T-helper 2 cell treated with Interferon-gamma antibody and Interleukin-4, amounts not matched to agents 100 ng/mL and 5 ng/mL, for 36 hours (primary cell): ENCODE results near the gene ARFGAP1. TPM values are rescaled to one million over a fixed set of nuclear protein-coding genes. Genes with fewer than 3 reads are reported as not detected.

Source experiments
- intact Hi-C: fragments of 100-400 bp; cut with micrococcal nuclease; formaldehyde crosslinking; loops from one replicate; pipeline ENCODE4 v1.15.1; 2023
- total RNA-seq: library from RNA; stranded (reverse); gene quantifications from 2 replicates; pipeline ENCODE4 v1.2.3, GENCODE V29; 2022

Gene ARFGAP1
- total RNA-seq, 1 donor from 2014 or later = 84.9 TPM

GRCh38 chr20:63277466-63278272 lies 5.1 kb downstream of the ARFGAP1 start:
- intact Hi-C loops = no loop called here

- intact Hi-C loops = no loop called here
Observed at GRCh38 chr20:63278661-63279060, 6.0 kb downstream of the ARFGAP1 start.

GRCh38 chr20:63279931-63280330 lies 7.3 kb downstream of the ARFGAP1 start:
- intact Hi-C loops = no loop called here

- intact Hi-C loops = no loop called here
Observed at GRCh38 chr20:63280371-63280770, 7.8 kb downstream of the ARFGAP1 start.

- intact Hi-C loops = no loop called here
Observed at GRCh38 chr20:63280929-63281545, 8.4 kb downstream of the ARFGAP1 start.

- intact Hi-C loops = no loop called here
Observed at GRCh38 chr20:63281742-63282665, 9.4 kb downstream of the ARFGAP1 start.

GRCh38 chr20:63282946-63283345 lies 10.3 kb downstream of the ARFGAP1 start:
- intact Hi-C loops = no loop called here

GRCh38 chr20:63283397-63284082 lies 10.9 kb downstream of the ARFGAP1 start:
- intact Hi-C loops = no loop called here

GRCh38 chr20:63284083-63284440 lies 11.4 kb downstream of the ARFGAP1 start:
- intact Hi-C loops = no loop called here

GRCh38 chr20:63284544-63284949 lies 11.9 kb downstream of the ARFGAP1 start:
- intact Hi-C loops = no loop called here

GRCh38 chr20:63284981-63285524 lies 12.4 kb downstream of the ARFGAP1 start:
- intact Hi-C loops = no loop called here

- intact Hi-C loops = no loop called here
Observed at GRCh38 chr20:63285636-63286615, 13.3 kb downstream of the ARFGAP1 start.

GRCh38 chr20:63286781-63287696 lies 14.4 kb downstream of the ARFGAP1 start:
- intact Hi-C loops = no loop called here

GRCh38 chr20:63287697-63288580 lies 15.3 kb downstream of the ARFGAP1 start:
- intact Hi-C loops = no loop called here

GRCh38 chr20:63288581-63289251 lies 16.1 kb downstream of the ARFGAP1 start:
- intact Hi-C loops = no loop called here

GRCh38 chr20:63289311-63290135 lies 16.9 kb downstream of the ARFGAP1 start:
- intact Hi-C loops = no loop called here
